NT2/D1 (cell line): Measurements from ENCODE around the gene REG4.
"Not testable (repeated sequence)": the region's sequence is repeated elsewhere in the genome, so short reads cannot be mapped to it uniquely, and the experiment has no call there.

Source experiments
- DNase-seq: peaks from one replicate; pipeline ENCODE4 v3.0.0-alpha.2; 2011; ENCODE audit warnings: low read depth, low spot score
- H3K27me3 ChIP-seq: 2 replicates; pipeline ENCODE4 v1.6.0; 2011; ENCODE audit warnings: mild to moderate bottlenecking; ENCODE audit not compliant: insufficient read length, insufficient read depth
- H3K36me3 ChIP-seq: 2 replicates; pipeline ENCODE4 v1.6.1; 2011; ENCODE audit warnings: mild to moderate bottlenecking, low read length, mixed read lengths; ENCODE audit not compliant: insufficient read depth, insufficient read length
- H3K4me1 ChIP-seq: 2 replicates; pipeline ENCODE4 v1.5.1; 2011; ENCODE audit not compliant: insufficient read depth, insufficient read length
- H3K4me3 ChIP-seq: 2 replicates; pipeline ENCODE4 v1.5.1; 2011; ENCODE audit warnings: low read depth; ENCODE audit not compliant: insufficient read length
- H3K9ac ChIP-seq: 2 replicates; pipeline ENCODE4 v1.6.0; 2011; ENCODE audit warnings: low read depth; ENCODE audit not compliant: insufficient read length
- H3K9me3 ChIP-seq: 2 replicates; pipeline ENCODE4 v1.5.1; 2011; ENCODE audit warnings: mild to moderate bottlenecking, low read length; ENCODE audit not compliant: insufficient read depth
- SUZ12 ChIP-seq: IDR thresholded peaks from 2 replicates; pipeline ENCODE4 v1.6.1; 2011; ENCODE audit not compliant: insufficient read length, insufficient read depth; ENCODE audit errors: extremely low read depth
- YY1 ChIP-seq: IDR thresholded peaks from 2 replicates; pipeline ENCODE4 v1.6.1; 2011; ENCODE audit not compliant: insufficient read length, insufficient read depth
- ZNF274 ChIP-seq: IDR thresholded peaks from 2 replicates; pipeline ENCODE4 v1.6.1; 2011; ENCODE audit warnings: mild to moderate bottlenecking, low read depth, low read length

Gene REG4

GRCh38 chr1:119838236-119838635 is 27.0 kb upstream of the REG4 start:
- no peaks in the 10 kb centered on the region for H3K9me3 ChIP-seq
- no peak overlapping the region for H3K9ac ChIP-seq
- no peaks in the 10 kb centered on the region for H3K27me3 ChIP-seq
- H3K4me1 ChIP-seq: no peaks in the 10 kb centered on the region
- H3K36me3 ChIP-seq: no peaks in the 10 kb centered on the region
- TF ChIP-seq SUZ12: no peak
- no peak for DNase-seq
- H3K4me3 ChIP-seq: no peak overlapping the region

GRCh38 chr1:119834990-119835389 is 23.7 kb upstream of the REG4 start:
- TF ChIP-seq ZNF274 (no peak), SUZ12 (no peak), YY1 (no peak)
- Histone ChIP-seq H3K9ac (no peak overlapping the region), H3K9me3 (no peaks in the 10 kb centered on the region), H3K4me1 (no peaks in the 10 kb centered on the region), H3K27me3 (no peaks in the 10 kb centered on the region), H3K36me3 (no peaks in the 10 kb centered on the region), H3K4me3 (no peak overlapping the region)
- no peak for DNase-seq

DNA sequence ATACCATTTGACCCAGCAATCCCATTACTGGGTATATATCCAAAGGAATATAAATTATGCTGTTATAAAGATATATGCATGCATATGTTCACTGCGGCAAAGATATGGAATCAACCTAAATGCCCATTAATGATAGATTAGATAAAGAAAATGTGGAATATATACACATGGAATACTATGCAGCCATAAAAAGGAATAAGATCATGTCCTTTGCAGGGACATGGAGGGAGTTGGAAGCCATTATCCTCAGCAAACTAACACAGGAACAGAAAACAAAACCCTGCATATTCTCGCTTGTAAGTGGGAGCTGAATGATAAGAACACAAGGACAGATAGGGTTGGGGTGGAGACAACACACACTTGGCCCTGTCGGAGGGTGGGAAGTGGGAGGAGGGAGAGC is 19.8 kb upstream of the REG4 start:
- TF ChIP-seq SUZ12 (no peak), YY1 (no peak), ZNF274 (no peak)
- Histone ChIP-seq H3K9ac (no peak overlapping the region), H3K4me3 (no peak overlapping the region), H3K4me1 (no peaks in the 10 kb centered on the region), H3K36me3 (no peaks in the 10 kb centered on the region), H3K9me3 (no peaks in the 10 kb centered on the region), H3K27me3 (no peaks in the 10 kb centered on the region)
- no peak for DNase-seq

GRCh38 chr1:119829625-119830024 is 18.4 kb upstream of the REG4 start:
- no peak overlapping the region for H3K9ac ChIP-seq
- H3K36me3 ChIP-seq: no peaks in the 10 kb centered on the region
- no peaks in the 10 kb centered on the region for H3K27me3 ChIP-seq
- no peak overlapping the region for H3K4me3 ChIP-seq
- no peak for DNase-seq
- TF ChIP-seq SUZ12: no peak
- no peak for TF ChIP-seq ZNF274
- TF ChIP-seq YY1: no peak
- no peaks in the 10 kb centered on the region for H3K4me1 ChIP-seq
- H3K9me3 ChIP-seq: no peaks in the 10 kb centered on the region

- DNase-seq, H3K4me1 ChIP-seq, H3K4me3 ChIP-seq, H3K27me3 ChIP-seq, H3K36me3 ChIP-seq, H3K9me3 ChIP-seq, H3K9ac ChIP-seq: not testable (repeated sequence)
Measured at GRCh38 chr1:119829006-119829405, 17.7 kb upstream of the REG4 start.

DNA sequence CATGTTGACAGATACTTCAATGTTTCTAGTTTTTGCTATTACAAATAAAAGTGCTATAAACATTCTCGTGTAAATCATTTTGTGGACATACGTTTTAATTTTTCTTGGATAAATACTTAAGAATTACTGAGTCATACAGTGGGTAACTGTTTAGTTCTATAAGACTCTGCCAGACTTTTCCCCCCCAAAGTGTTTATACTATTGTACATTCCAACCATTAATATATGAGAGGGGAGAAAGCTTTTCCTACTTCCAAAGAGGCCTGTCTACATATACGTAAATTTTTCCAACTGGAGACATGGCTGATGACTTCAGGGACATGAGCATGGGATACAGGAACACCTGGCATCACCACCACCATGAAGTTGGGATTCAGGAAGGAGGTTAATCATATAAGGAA is 17.0 kb upstream of the REG4 start:
- Histone ChIP-seq H3K4me3 (no peak overlapping the region), H3K9ac (no peak overlapping the region), H3K27me3 (no peaks in the 10 kb centered on the region), H3K9me3 (no peaks in the 10 kb centered on the region), H3K4me1 (no peaks in the 10 kb centered on the region), H3K36me3 (no peaks in the 10 kb centered on the region)
- no peak for DNase-seq
- TF ChIP-seq YY1 (no peak), ZNF274 (no peak), SUZ12 (no peak)

DNA sequence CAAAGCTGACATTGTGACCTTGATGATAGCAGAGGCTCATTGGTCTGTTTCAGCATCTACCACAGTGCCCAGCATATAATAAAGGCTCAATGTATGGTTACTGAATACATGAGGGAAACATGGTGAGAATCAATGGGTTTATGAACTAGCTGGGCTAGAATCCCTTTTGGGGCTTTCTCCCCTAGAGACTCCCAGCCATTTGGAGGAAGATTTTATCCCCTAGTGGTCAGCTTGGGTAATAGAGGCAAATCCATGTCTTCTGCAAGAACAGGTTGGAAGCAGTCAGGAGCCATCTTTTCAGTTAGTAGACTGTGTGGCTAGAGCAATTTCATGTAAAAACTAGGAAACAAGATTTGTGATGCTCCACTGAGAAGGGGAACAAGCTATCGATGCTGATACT is 15.8 kb upstream of the REG4 start:
- no peaks in the 10 kb centered on the region for H3K27me3 ChIP-seq
- H3K9me3 ChIP-seq: no peaks in the 10 kb centered on the region
- no peak overlapping the region for H3K9ac ChIP-seq
- no peak for DNase-seq
- H3K4me3 ChIP-seq: no peak overlapping the region
- TF ChIP-seq ZNF274 (no peak), SUZ12 (no peak), YY1 (no peak)
- no peaks in the 10 kb centered on the region for H3K36me3 ChIP-seq
- H3K4me1 ChIP-seq: no peaks in the 10 kb centered on the region

DNA sequence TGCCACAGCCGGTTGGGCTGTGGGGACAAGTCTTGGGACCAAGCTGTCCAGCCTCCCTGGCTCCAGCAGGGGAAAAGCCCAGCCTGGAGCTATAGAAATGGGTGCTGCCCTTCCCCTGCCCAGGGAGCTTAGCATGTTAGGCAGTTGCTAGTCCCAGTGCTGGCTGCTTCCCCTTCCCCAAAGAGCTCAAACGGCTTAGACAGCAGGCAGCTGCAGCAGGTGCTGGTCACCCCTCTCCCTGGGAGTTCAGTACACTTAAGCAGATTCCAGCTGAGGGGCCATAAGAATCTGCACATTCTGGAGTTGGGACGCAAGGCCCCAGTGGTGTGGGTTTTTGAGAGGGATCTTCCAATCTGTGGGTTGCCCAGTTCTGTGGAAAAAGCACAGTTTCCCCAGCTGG is 11.1 kb upstream of the REG4 start:
- no peak for TF ChIP-seq ZNF274
- no peak for TF ChIP-seq SUZ12
- TF ChIP-seq YY1: no peak
- DNase-seq: no peak
- Histone ChIP-seq H3K36me3 (no peaks in the 10 kb centered on the region), H3K4me1 (no peaks in the 10 kb centered on the region), H3K27me3 (no peaks in the 10 kb centered on the region), H3K9ac (no peak overlapping the region), H3K9me3 (no peaks in the 10 kb centered on the region), H3K4me3 (no peak overlapping the region)

DNA sequence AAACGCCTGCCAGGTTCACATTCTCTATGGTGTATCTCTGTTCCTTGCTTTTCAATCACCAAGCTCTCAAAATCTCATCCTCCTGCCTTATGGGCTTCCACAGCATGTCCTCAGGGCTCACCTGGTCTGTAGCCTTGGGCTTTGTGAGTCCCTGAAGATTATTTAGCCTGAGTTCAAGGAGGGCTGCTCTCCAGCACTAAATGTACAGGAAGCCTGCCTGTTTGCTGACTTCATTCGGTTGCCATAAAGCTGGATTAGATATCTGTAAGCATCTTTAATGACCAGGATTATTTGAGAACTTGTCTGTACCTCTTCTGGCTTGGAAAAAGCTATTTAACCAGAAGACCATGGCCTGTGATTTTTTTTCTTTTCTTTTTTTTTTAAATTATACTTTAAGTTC is 6.9 kb upstream of the REG4 start:
- DNase-seq: no peak
- Histone ChIP-seq H3K36me3 (no peaks in the 10 kb centered on the region), H3K9ac (no peak overlapping the region), H3K9me3 (no peaks in the 10 kb centered on the region), H3K27me3 (no peaks in the 10 kb centered on the region), H3K4me3 (no peak overlapping the region), H3K4me1 (no peaks in the 10 kb centered on the region)
- no peak for TF ChIP-seq YY1
- TF ChIP-seq ZNF274: no peak
- no peak for TF ChIP-seq SUZ12
